Measurements from ENCODE around the gene NOTO. TPM values are rescaled to one million over a fixed set of nuclear protein-coding genes. Genes with fewer than 3 reads are reported as not detected.

The NOTO gene
- polyA plus RNA-seq, 2 of the 4 experiments (the other 2 are of a cell fraction), result 0.03 TPM; not detected in 1

DNA sequence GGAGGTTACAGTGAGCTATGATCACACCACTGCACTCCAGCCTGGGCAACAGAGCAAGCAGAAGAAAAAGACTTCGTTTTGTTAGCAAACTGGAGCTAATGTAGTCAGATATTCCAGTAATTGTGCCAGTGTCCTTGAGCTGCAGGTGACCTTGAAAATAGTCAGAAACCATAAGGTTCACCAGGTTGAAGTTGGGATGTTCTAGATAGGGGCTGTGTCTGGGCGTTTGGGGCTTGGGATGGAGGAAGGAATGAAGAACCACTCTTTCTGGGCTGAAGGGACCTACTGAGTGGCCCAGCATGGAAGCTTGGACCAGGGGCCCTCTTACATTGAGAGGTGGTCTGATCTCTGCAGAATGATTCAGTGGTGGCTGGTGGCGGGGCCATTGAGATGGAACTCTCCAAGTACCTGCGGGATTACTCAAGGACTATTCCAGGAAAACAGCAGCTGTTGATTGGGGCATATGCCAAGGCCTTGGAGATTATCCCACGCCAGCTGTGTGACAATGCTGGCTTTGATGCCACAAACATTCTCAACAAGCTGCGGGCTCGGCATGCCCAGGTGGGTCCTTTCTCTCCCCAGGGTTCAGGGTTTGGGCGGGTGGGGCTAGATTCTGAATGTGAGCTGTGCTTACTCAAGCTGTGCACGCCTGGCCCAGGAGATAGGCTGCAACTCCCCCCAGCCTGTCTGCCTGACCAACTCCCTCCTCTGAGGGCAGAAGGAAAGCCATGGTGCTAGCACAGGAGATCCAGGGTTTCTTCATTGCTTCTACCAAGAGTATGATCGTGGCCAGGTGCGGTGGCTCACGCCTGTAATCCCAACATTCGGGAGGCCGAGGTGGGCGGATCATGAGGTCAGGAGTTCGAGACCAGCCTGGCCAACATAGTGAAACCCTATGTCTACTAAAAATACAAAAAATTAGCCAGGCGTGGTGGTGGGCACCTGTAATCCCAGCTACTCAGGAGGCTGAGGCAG is 48.8 kb downstream of the NOTO start:
- ChIA-PET POLR2A (interaction anchor here (2.0 kb wide), 1 partner anchor 17 kb away, joined by 7 read pairs; the partner anchor contains the start of gene CCT7), CTCF (interaction anchor here (0.9 to 5.8 kb wide), 10 partner anchors 7 to 74 kb away, joined by 3 to 50 read pairs (median 4); partner anchors contain the start of gene PRADC1)
- Histone ChIP-seq H3K4me1 (no peaks in the 10 kb centered on the region), H3K4me2 (no peak overlapping the region), H3K9me3 (no peaks in the 10 kb centered on the region), H3K4me3 (no peak overlapping the region), H3K27ac (no peak overlapping the region)
- no peak for FAIRE-seq
- DNase-seq (ENCODE audit: low read depth in 1 of 2, low spot score in 1 of 2), result no peak
- ATAC-seq, result no peak
- TF ChIP-seq RNF2 (IDR thresholded peaks at IDR 0.05; ENCODE audit: borderline replicate concordance, low read depth) (no peak), HOXB5 (CRISPR knock-in tag; IDR thresholded peaks at IDR 0.05) (no peak), BHLHE40 (IDR thresholded peaks at IDR 0.05; ENCODE audit: low read depth, low read length) (no peak), USF2 (IDR thresholded peaks at IDR 0.05) (no peak), E2F6 (IDR thresholded peaks at IDR 0.05; ENCODE audit: borderline replicate concordance, low read depth) (no peak), KDM5A (IDR thresholded peaks at IDR 0.05) (no peak), HES2 (IDR thresholded peaks at IDR 0.05) (no peak), EHF (CRISPR knock-in tag; IDR thresholded peaks at IDR 0.05) (no peak), MAFK (IDR thresholded peaks at IDR 0.05; ENCODE audit: partially characterized antibody) (no peak), FOXS1 (CRISPR knock-in tag; IDR thresholded peaks at IDR 0.05) (no peak), HDAC2 (IDR thresholded peaks at IDR 0.05) (no peak), RARB (CRISPR knock-in tag; IDR thresholded peaks at IDR 0.05) (no peak), HOXA7 (CRISPR knock-in tag; IDR thresholded peaks at IDR 0.05) (no peak), HOXB13 (CRISPR knock-in tag; IDR thresholded peaks at IDR 0.05; ENCODE audit: low read depth) (no peak), NFE2L2 (conservative IDR thresholded peaks at IDR 0.05; ENCODE audit: low read length) (no peak), ZC3H11A (IDR thresholded peaks at IDR 0.05) (no peak), MYC (IDR thresholded peaks at IDR 0.05; ENCODE audit: borderline replicate concordance, low read length) (no peak)
- TF ChIP-seq, protein P1, sequence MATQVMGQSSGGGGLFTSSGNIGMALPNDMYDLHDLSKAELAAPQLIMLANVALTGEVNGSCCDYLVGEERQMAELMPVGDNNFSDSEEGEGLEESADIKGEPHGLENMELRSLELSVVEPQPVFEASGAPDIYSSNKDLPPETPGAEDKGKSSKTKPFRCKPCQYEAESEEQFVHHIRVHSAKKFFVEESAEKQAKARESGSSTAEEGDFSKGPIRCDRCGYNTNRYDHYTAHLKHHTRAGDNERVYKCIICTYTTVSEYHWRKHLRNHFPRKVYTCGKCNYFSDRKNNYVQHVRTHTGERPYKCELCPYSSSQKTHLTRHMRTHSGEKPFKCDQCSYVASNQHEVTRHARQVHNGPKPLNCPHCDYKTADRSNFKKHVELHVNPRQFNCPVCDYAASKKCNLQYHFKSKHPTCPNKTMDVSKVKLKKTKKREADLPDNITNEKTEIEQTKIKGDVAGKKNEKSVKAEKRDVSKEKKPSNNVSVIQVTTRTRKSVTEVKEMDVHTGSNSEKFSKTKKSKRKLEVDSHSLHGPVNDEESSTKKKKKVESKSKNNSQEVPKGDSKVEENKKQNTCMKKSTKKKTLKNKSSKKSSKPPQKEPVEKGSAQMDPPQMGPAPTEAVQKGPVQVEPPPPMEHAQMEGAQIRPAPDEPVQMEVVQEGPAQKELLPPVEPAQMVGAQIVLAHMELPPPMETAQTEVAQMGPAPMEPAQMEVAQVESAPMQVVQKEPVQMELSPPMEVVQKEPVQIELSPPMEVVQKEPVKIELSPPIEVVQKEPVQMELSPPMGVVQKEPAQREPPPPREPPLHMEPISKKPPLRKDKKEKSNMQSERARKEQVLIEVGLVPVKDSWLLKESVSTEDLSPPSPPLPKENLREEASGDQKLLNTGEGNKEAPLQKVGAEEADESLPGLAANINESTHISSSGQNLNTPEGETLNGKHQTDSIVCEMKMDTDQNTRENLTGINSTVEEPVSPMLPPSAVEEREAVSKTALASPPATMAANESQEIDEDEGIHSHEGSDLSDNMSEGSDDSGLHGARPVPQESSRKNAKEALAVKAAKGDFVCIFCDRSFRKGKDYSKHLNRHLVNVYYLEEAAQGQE (IDR thresholded peaks at IDR 0.05), result no peak
- TF ChIP-seq, protein P2, sequence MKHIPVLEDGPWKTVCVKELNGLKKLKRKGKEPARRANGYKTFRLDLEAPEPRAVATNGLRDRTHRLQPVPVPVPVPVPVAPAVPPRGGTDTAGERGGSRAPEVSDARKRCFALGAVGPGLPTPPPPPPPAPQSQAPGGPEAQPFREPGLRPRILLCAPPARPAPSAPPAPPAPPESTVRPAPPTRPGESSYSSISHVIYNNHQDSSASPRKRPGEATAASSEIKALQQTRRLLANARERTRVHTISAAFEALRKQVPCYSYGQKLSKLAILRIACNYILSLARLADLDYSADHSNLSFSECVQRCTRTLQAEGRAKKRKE (CRISPR knock-in tag; IDR thresholded peaks at IDR 0.05; ENCODE audit: low read depth), result no peak
- WGBS (ENCODE audit: missing lambda C conversion rate), result 91% methylated on average over 17 of the region's 17 CpGs

All from A549 (cell line).